ENCODE data around the gene MS4A14.
"Not testable (repeated sequence)": the region's sequence is repeated elsewhere in the genome, so short reads cannot be mapped to it uniquely, and the experiment has no call there.

Gene MS4A14

GRCh38 chr11:60396382-60396781 is at the start of gene MS4A14:
TSS of gene MS4A14 (plus strand) at chr11:60396459. CDS start at chr11:60396579, 120 bp downstream.
- no peak for DNase-seq

GRCh38 chr11:60347084-60347797 is 49.0 kb upstream of the MS4A14 start:
- DNase-seq: no peak

GRCh38 chr11:60348116-60348515 is 48.1 kb upstream of the MS4A14 start:
- DNase-seq: no peak

DNA sequence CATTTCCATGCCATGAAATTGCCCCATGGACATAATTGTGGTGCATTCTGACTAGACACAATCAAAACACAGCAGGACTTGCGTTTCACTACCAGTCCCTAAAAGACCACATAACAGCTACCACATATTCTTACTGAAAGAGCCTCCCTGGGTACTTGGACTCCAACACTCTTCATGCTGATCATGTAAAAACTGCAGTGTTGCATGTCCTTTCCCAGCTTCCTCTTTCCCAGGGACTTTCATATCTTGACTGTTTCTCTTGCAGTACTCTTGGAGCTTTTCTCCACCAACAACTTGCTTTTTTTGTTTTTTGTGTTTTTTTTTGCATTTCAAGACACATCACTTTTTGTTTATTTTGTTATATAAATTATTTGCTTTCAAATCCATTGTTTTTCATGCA is 46.3 kb upstream of the MS4A14 start:
- DNase-seq: no peak

- DNase-seq: no peak
Observed at GRCh38 chr11:60357771-60358170, 38.5 kb upstream of the MS4A14 start.

DNA sequence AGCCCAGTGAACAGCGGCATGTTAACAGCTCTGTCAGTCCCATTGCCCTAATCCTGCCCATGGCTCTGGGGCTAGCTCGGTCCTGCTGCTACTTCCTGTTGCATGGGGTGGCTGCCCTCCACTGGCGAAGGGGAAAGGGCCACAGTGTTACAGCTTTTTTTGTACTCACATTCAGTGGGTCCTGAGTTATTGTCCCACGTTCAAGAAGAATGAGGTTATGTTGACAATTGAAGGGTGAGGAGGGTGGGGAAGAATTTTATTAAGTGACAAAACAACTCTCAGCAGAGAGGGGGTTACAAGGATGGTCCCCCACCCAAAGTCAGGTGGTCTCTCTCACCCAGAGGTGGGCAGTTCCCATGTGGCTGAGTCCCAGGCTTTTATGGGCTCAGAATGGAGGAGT is 35.6 kb upstream of the MS4A14 start:
- no peak for DNase-seq

GRCh38 chr11:60362241-60362640 is 34.0 kb upstream of the MS4A14 start:
- DNase-seq: no peak

- peak; percentile 60 for DNase-seq
Observed at GRCh38 chr11:60363542-60364470, 32.5 kb upstream of the MS4A14 start.

GRCh38 chr11:60366262-60366904 is 29.9 kb upstream of the MS4A14 start:
- not testable (repeated sequence) for DNase-seq

GRCh38 chr11:60367009-60367408 is 29.2 kb upstream of the MS4A14 start:
- DNase-seq: no peak

DNA sequence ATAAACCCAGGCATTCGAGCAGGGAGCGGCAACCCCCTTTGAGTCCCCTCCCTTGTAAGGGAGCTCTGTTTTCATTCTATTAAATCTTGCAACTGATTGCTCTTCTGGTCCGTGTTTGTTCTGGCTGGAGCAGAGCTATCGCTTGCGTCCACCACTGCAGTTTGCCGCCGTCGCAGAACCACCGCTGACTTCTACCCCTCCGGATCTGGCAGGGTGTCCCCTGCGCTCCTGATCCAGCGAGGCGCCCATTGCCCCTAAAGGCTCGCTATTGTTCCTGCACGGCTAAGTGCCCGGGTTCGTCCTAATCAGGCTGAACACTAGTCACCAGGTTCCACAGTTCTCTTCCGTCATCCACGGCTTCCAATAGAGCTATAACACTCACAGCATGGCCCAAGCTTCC is 28.4 kb upstream of the MS4A14 start:
- no peak for DNase-seq

- no peak for DNase-seq
Observed at GRCh38 chr11:60370252-60370810, 25.9 kb upstream of the MS4A14 start.

DNA sequence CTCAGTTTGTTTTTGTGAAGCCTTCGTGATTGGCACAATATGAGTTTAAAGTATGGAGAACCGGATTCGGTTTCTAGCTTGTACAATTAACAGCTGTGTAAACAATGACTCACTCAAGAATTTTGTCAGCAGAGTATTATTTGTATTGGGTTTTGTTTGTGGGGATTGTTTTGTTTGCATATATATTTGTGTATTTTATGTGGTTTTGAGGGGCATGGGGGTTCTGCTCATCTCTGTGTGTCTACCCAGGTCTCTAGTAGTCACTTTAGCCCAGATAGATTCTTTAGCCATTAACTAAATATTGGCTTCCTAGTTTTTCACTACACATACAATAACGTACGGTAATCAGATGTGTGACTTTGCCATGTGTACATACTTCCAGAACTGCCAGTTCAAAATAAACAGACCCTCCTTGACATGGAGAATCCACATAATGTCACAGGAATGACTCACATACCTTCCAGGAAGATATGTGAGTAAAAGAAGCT is 25.4 kb upstream of the MS4A14 start:
- no peak for DNase-seq

- no peak for DNase-seq
Observed at GRCh38 chr11:60371386-60371785, 24.9 kb upstream of the MS4A14 start.

DNA sequence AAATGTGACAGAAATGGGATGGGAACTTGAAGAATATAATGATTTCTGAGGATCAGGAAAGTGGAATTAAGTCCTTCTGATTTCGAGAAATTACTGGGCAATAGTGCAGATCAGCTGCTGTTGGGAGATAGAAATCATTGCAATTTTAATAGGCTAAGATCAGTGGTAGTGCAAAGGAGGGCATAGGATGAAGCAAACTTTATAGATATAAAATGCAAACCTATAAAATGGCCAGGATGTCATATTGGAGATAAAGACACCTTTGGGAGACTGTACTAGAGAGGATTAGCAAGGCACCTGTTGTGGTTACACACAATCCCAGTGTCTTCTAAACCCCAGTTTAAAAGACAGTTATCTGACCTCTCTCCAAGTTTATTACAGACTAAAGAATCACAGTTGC is 24.4 kb upstream of the MS4A14 start:
- no peak for DNase-seq

DNA sequence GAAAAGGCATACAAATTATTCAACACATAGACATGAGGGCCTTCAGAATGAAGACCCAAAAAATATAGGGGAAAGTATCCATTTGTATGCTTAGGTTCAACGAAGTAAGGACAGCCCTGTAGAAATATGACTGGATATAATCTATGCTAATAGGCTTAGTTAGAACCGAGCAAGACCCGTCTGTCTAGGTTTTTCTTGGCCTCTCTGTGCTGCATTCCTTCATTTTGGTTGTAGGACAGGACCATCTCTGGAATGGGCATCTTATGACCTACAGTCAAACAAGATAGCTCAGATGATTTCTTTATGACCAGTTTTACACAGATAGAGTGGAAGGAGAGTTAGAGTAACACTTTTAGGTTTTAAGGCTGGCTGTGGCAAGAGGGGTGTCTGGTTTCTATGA is 23.5 kb upstream of the MS4A14 start:
- DNase-seq: no peak

DNA sequence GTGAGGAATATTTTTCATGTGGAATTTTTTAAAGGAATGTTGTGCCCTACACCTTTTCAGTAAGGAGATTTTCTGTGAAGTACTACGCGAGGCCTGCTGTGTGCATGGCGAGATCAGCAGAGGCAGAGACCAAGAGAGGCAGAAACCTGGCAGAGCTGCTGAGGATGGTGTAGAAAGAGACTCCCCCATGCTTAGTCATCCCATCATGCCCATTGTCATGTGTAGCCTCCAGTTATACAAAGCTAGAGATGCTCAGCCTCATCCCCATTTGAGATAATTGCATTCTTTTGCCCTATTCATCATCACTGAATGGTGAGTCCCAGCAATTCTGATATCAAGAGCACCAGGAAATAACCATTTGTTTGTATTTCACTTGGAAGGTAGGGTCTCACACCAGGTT is 20.9 kb upstream of the MS4A14 start:
- no peak for DNase-seq

- no peak for DNase-seq
Observed at GRCh38 chr11:60376601-60377000, 19.7 kb upstream of the MS4A14 start.

- no peak for DNase-seq
Observed at GRCh38 chr11:60377401-60378136, 18.7 kb upstream of the MS4A14 start.

GRCh38 chr11:60378354-60378753 is 17.9 kb upstream of the MS4A14 start, which contains the start of gene MS4A7:
TSS of gene MS4A7 (plus strand) at chr11:60378532. CDS start at chr11:60383142, 4,610 bp downstream.
- DNase-seq: no peak

GRCh38 chr11:60389279-60389910 is 6.9 kb upstream of the MS4A14 start:
- DNase-seq: no peak

GRCh38 chr11:60390419-60390818 is 5.8 kb upstream of the MS4A14 start:
- DNase-seq: no peak

All from right forelimb (tissue), 1 donor.